Measurements from ENCODE around the gene RNASEH2A.

GRCh38 chr19:12792853-12793289 lies 13.5 kb upstream of the RNASEH2A start:
- TF ChIP-seq CTCF (IDR thresholded peaks at IDR 0.05) (no peak), EZH2 (IDR thresholded peaks at IDR 0.05; ENCODE audit: borderline replicate concordance, insufficient read depth, low read depth, low read length, poor library complexity, severe bottlenecking) (no peak)
